GM18951 (cell line): ENCODE measurements around the gene THAP4.

ENCODE experiments used
- POLR2A ChIP-seq: IDR thresholded peaks from 4 replicates; pipeline ENCODE4 v1.6.1; 2011; ENCODE audit warnings: mild to moderate bottlenecking; ENCODE audit not compliant: insufficient read length, insufficient read depth; ENCODE audit errors: extremely low read depth
- in situ Hi-C: fragments of 300-500 bp; cut with MboI; formaldehyde crosslinking; loops from one replicate; pipeline ENCODE4 v1.12.0; 2022; ENCODE audit warnings: low sequenced_read_pairs, mixed read lengths, inconsistent platforms; ENCODE audit not compliant: unreplicated experiment

Gene THAP4

GRCh38 chr2:241550616-241551580, 86.1 kb downstream of the THAP4 start:
- TF ChIP-seq POLR2A: no peak
- in situ Hi-C loops: no loop called here

- no peak for TF ChIP-seq POLR2A
- in situ Hi-C loops: no loop called here
Measured at GRCh38 chr2:241548451-241548835, 88.5 kb downstream of the THAP4 start.

- in situ Hi-C loops: no loop called here
- no peak for TF ChIP-seq POLR2A
Measured at GRCh38 chr2:241547781-241548450, 89.0 kb downstream of the THAP4 start.

- TF ChIP-seq POLR2A: no peak
- in situ Hi-C loops: no loop called here
Measured at GRCh38 chr2:241546771-241547498, 90.0 kb downstream of the THAP4 start.

- in situ Hi-C loops: no loop called here
- TF ChIP-seq POLR2A: no peak
Measured at GRCh38 chr2:241545523-241546473, 91.2 kb downstream of the THAP4 start.

GRCh38 chr2:241545106-241545505, 91.9 kb downstream of the THAP4 start:
- TF ChIP-seq POLR2A: no peak
- in situ Hi-C loops: no loop called here

GRCh38 chr2:241542278-241542605, 94.7 kb downstream of the THAP4 start:
- in situ Hi-C loops: no loop called here
- TF ChIP-seq POLR2A: no peak

GRCh38 chr2:241541564-241542277, 95.2 kb downstream of the THAP4 start:
- TF ChIP-seq POLR2A: no peak
- in situ Hi-C loops: no loop called here

GRCh38 chr2:241540771-241541561, 96.0 kb downstream of the THAP4 start:
- TF ChIP-seq POLR2A: no peak
- in situ Hi-C loops: no loop called here

GRCh38 chr2:241540401-241540770, 96.6 kb downstream of the THAP4 start:
- in situ Hi-C loops: no loop called here
- TF ChIP-seq POLR2A: no peak
